NCI-H446 treated with DMSO at 0.1 percent for 48 hours (cell line): Measurements from ENCODE around the gene PGM2.
A peak's percentile ranks its signal among the peaks of the same experiment; 100 is the strongest.

Source experiments
- DNase-seq: peaks from one replicate; lab custom pipeline; 2025; lab: John Stamatoyannopoulos, UW

PGM2 gene

GRCh38 chr4:37902738-37903693 lies 76.5 kb downstream of the PGM2 start:
- DNase-seq, result no peak

- no peak for DNase-seq
Observed at GRCh38 chr4:37903901-37904300, 77.4 kb downstream of the PGM2 start.

- peak; percentile 39 for DNase-seq
Observed at GRCh38 chr4:37904824-37905223, 78.3 kb downstream of the PGM2 start.

GRCh38 chr4:37905533-37906169 lies 79.2 kb downstream of the PGM2 start:
- DNase-seq, result no peak

- no peak for DNase-seq
Observed at GRCh38 chr4:37908488-37909331, 82.2 kb downstream of the PGM2 start.

- peak; percentile 56 for DNase-seq
Observed at GRCh38 chr4:37909332-37910090, 83.0 kb downstream of the PGM2 start.

- no peak for DNase-seq
Observed at GRCh38 chr4:37910091-37910486, 83.6 kb downstream of the PGM2 start.
